GM19467 (cell line): ENCODE results near the gene ZGPAT.
"Not testable (repeated sequence)": the region's sequence is repeated elsewhere in the genome, so short reads cannot be mapped to it uniquely, and the experiment has no call there.

Source experiments
- ATAC-seq: cut with Tn5 transposase; IDR thresholded peaks from one replicate; pipeline ENCODE4 v1.9.1; 2021; ENCODE audit warnings: mild to moderate bottlenecking, moderate library complexity; ENCODE audit not compliant: unreplicated experiment

The ZGPAT gene

GRCh38 chr20:63702036-63702665 lies 5.7 kb upstream of the ZGPAT start:
- no peak for ATAC-seq

- ATAC-seq, result no peak
These were observed 4.9 kb upstream of the ZGPAT start for GRCh38 chr20:63702751-63703470.

- no peak for ATAC-seq
These were observed 4.3 kb upstream of the ZGPAT start for GRCh38 chr20:63703471-63703975.

- no peak for ATAC-seq
These were observed 3.7 kb upstream of the ZGPAT start for GRCh38 chr20:63703976-63704748.

- no peak for ATAC-seq
These were observed 3.1 kb upstream of the ZGPAT start for GRCh38 chr20:63704749-63705117.

- no peak for ATAC-seq
These were observed 2.4 kb upstream of the ZGPAT start for GRCh38 chr20:63705232-63706026.

- ATAC-seq, result no peak
These were observed 1.7 kb upstream of the ZGPAT start for GRCh38 chr20:63706027-63706695.

GRCh38 chr20:63706852-63707557 lies 834 bp upstream of the ZGPAT start:
- ATAC-seq, result peak; percentile 7

GRCh38 chr20:63708301-63709148 lies 686 bp downstream of the ZGPAT start:
- peak; percentile 5 for ATAC-seq

- ATAC-seq, result no peak
These were observed 1.3 kb downstream of the ZGPAT start for GRCh38 chr20:63709149-63709527.

- ATAC-seq, result no peak
These were observed 3.3 kb downstream of the ZGPAT start for GRCh38 chr20:63711085-63711645.

GRCh38 chr20:63712191-63712590 lies 4.4 kb downstream of the ZGPAT start:
- ATAC-seq, result no peak

GRCh38 chr20:63714858-63715257 lies 7.0 kb downstream of the ZGPAT start:
- no peak for ATAC-seq

GRCh38 chr20:63718996-63719395 lies 11.2 kb downstream of the ZGPAT start:
- ATAC-seq, result no peak

- not testable (repeated sequence) for ATAC-seq
These were observed 15.3 kb downstream of the ZGPAT start for GRCh38 chr20:63722967-63723622.

GRCh38 chr20:63730189-63730733 lies 22.4 kb downstream of the ZGPAT start:
- ATAC-seq, result not testable (repeated sequence)

GRCh38 chr20:63731410-63731809 lies 23.6 kb downstream of the ZGPAT start:
- ATAC-seq, result no peak
